Cerebellar nuclear complex (tissue), 1 donor: ENCODE measurements around the gene NFATC1.

Source experiments
- DNase-seq, 2 experiments: peaks; one replicate each; lab custom pipeline; 2025; lab: John Stamatoyannopoulos, UW

NFATC1 gene

DNA sequence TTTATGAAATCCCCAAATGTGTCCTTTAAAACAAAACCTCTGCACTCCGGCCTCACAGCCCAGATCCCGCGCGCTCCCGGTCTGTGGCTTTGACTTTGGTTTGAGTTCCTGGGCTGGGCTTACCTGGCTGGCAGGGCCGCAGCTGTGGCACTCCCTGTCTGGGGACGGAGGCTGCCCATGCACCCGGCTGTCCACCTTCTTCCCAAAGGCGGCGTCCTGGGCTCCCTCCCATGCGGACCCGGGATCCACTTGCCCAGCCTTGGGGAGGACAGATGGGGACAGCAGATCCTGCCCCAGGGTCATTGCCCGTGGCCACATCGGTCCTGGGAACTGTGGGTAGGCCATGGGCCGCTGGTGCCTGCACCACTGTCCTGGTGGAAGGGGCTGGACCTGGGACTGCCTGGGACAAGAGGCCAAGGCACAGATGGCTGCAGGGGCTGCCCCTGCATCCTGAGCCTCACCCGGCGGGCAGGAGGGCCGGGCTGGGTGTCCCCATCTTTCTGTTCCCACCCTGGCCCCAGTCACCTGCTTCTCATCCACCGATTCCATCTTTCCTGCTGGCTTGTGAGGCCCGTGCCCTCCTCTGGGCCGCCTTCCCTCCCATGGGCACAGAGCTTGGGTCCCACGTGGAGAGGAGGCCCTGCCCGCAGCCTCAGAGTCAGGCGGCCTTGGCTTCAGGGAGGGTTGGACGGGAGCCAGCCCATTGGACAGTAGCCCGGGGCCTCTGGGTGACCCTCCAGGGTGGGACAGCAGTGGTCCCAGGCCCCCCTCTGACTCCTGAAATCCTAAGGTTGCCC, 27.7 kb downstream of the NFATC1 start:
- no peak for DNase-seq

DNA sequence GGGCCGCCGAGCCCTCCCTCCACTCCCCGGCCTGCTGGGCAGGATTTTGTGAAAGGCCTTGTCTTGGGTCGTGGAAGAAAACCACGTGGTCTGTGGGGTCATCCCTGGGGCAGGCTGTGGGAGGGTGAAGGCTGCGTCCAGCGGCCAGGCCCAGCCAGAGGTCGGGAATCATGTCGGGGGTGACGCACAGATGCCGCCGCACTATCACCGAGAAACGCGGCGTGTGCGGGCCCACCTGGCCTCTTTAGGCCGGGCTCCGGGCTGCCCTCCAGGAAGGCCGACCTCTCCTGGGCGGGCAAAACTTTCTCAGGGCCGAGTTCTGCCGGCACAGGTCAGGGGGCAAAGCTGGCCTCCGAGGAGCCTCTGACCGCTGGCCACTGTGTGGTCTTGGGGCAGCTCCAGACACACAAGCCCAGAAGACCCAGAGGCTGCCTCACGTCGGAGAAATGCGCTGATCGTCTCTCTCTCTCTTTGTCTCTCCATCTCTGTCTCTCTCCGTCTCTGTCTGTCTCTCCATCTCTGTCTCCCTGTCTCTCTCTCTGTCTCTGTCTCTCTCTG, 28.4 kb downstream of the NFATC1 start:
- no peak for DNase-seq

DNA sequence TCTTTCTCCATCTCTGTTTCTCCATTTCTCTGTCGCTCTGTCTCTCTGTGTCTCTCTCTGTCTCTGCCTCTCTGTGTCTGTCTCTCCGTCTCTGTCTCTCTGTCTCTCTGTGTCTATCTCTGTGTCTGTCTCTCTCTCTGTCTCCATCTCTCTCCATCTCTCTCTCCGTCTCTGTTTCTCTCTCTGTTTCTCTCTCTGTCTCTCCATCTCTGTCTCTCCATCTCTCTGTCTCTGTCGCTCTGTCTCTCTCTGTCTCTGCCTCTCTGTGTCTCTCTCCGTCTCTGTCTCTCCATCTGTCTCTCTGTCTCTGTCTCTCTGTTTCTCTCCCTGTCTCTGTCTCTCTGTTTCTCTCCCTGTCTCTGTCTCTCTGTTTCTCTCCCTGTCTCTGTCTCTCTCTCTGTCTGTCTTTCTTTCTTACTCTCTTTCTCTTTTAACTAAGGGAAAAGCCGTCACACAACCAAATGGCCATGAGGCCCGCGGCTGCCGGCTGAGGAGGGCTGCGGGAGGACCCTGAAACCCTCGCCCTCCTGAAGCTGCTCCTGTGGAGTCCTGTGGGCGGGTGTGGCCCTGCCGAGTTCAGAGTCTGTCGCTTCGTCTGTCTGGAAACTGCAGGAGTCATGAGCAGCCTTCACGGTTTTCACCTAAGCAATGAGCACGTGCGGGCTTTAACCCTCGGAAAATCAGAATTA, 29.3 kb downstream of the NFATC1 start:
- DNase-seq, result no peak

DNA sequence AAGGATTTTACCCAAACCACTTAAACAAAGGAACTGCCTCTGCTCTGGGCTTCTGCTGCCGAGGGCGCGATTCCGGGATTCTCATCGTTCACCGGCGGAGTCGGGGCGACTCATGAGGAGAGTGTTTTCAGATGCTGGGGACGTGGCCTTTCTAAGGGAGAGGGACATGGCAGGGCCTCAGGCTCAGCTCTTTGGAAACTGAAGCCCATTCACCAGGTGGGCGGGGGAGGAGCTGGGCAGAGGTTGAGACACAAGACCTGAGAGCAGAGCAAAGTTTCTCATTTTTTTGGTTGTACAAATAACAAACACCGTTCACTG, 29.8 kb downstream of the NFATC1 start:
- DNase-seq, result no peak

DNA sequence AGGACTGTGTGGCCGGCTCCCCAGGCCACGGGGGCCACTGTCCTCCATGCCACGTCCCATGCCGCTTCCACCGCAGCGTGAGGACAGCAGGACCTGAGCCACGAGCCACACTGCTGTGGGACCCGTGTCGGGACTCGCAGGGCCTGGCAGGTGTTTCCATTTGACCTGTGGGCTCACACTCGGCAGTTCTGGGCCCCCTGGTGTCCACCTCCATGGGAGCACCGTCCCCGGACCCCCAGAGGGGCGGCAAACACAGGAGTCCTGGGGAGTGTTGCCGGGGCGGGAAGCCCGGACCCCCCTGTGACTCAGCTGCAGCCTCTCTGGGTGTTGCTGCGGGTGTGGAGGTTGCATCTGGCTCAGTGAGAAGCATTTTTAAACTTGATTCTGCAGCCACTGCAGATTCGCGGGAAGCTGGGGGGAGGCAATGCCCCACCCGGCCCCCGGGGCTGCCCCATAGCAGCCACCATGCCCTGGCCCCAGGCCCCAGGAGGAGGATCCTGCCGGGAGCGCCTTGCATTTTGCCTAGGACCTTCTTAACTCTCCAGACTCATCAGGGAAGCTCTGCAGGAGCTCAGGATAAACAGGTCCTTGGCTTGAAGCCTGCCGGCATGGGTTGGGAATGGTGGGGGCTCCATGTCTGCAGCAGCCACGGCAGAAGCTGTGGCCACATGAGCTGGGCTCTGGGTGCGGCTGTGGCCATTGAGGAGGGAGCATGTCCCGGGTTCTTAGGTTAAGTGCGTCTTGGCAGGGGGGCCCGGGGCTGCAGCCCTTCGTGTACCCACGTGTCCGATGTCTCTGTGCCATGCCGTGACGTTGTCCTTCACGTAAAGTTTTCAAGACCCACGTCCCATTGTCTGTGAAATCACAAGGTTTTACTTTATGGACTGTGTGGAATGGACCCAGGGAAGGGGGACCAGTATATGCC, 30.9 kb downstream of the NFATC1 start:
- no peak for DNase-seq

DNA sequence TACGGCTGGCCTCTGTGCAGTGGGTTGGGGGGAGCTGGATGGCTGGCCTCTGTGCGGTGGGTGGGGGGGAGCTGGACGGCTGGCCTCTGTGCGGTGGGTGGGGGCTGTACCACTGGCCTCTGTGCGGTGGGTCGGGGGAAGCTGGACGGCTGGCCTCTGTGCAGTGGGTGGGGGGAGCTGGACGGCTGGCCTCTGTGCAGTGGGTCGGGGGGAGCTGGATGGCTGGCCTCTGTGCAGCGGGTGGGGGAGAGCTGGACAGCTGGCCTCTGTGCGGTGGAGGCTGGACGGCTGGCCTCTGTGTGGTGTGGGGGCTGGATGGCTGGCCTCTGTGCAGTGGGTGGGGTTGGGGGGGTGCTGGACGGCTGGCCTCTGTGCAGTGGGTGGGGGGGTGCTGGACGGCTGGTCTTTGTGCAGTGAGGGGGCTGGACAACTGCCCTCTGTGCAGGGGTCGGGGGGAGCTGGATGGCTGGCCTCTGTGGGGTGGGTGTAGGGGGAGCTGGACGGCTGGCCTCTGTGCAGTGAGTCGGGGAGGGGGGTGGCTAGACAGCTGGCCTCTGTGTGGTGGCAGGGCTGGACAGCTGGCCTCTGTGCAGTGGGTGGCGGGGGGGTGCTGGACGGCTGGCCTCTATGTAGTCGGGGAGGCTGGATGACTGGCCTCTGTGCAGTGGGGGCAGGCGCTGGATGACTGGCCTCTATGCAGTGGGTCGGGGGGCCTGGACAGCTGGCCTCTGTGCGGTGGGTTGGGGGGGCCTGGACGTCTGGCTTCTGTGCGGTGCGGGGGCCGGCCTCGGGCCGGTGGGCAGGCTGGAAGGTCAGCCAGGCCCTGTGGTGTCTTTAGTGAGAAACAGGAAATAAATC, 31.9 kb downstream of the NFATC1 start:
- DNase-seq, result no peak

DNA sequence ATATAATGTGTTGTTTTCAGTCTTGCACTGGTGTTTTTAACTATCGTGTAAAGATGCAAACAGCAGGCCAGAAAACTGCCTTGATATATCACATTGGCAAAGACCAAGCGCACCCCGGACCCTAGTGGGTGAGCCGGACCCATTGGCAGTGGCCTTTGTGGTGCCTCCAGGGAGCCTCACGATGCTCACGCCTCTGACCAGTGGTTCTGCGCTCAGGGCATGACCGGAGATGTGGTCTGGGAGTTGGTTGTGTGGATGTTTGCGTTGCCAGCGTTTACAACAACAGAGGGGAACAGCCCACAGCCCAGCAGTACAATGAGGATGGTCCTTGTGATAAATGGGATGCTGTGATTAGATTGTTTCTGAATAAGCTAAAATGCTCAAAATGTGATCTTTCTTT, 32.6 kb downstream of the NFATC1 start:
- DNase-seq, result no peak

DNA sequence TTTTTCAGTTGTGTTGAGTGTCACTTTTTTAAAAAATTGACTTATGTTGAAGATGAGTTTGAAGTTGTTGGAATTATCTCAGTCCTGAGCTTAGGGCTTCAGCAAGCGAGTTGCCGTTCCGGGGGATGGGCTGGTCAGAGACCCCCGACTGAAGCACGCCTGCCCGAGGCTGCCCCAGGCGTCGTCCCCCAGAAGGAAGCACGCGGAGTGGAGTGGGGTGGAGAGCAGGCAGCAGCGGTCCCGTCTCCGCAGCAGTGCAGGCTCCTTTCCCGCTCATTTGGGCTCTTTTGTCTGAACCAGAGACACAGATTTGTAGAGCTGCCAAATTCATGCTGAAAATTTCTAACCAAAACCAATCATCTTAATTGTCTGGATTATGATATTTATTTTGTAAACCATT, 33.7 kb downstream of the NFATC1 start:
- no peak for DNase-seq

DNA sequence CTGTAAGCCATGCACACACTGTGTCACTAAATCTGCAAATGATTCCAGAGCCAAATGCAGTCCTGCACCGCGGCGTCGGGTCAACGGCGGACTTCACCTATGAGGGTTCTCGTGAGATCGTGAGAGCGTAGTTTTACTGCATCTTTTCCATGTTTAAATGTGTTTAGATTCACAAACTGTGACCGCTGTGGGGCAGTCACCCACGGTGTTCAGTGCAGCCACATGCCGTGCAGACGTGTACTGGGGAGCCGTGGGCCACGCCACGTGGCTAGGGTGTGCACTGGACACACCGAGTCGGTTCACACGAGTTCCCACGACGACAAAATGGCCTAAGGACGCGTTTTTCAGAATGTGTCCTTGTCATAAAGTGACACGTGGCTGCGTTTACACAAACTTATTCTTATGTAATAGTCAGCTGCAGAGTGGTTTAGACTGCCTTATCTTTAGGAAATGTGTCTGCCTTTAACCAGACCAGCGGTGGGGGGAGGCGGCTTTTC, 34.1 kb downstream of the NFATC1 start:
- DNase-seq, result no peak

DNA sequence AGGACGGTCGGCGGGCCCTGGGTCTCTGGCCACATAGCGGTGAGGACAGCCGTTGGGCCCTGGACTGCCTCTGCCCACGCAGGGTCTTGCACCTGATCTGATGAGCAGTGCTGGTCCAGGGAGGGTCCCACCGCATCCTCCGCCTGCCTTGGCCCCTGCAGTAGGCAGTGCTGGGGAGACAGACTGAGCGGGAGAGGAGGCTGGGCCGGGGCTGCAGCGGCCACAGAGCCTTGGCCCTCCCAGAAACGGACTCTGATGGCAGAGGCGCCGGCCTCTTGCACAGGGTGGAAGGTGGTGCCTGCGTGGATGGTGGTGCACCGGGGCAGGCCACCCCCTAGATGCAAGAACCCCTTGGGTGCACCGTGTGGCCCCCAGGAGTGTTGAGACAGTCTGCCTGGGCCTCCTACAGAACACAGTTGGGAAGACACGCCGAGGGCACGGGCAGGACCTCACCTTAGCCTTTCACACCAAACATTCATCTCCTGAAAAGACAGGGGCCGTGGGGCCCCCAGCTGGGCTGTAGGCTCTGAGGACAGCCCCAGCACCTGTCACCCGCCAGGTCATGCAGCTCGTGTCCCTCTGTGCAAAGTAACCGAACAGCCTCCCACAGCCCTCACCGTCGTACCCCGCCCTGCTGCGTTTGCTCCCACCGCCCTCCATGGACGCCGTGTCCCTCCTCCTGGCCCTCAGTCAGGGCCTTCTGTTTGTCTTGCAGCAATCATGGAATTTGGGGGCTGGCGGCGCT, 36.8 kb downstream of the NFATC1 start:
- no peak for DNase-seq

DNA sequence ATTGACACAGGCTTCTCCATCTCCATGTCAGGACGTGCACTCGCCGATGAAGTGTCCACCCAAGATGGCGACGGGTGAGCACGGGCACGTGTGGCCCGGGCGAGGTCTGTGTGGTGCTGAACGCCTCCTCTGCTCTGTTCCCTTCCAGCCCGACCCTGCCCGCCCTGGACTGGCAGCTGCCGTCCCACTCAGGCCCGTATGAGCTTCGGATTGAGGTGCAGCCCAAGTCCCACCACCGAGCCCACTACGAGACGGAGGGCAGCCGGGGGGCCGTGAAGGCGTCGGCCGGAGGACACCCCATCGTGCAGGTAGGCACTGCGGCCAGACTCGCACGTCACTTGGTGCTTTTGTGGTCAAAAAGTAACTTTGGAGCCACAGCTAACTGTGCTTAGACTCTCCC, 37.7 kb downstream of the NFATC1 start:
- DNase-seq, result no peak

DNA sequence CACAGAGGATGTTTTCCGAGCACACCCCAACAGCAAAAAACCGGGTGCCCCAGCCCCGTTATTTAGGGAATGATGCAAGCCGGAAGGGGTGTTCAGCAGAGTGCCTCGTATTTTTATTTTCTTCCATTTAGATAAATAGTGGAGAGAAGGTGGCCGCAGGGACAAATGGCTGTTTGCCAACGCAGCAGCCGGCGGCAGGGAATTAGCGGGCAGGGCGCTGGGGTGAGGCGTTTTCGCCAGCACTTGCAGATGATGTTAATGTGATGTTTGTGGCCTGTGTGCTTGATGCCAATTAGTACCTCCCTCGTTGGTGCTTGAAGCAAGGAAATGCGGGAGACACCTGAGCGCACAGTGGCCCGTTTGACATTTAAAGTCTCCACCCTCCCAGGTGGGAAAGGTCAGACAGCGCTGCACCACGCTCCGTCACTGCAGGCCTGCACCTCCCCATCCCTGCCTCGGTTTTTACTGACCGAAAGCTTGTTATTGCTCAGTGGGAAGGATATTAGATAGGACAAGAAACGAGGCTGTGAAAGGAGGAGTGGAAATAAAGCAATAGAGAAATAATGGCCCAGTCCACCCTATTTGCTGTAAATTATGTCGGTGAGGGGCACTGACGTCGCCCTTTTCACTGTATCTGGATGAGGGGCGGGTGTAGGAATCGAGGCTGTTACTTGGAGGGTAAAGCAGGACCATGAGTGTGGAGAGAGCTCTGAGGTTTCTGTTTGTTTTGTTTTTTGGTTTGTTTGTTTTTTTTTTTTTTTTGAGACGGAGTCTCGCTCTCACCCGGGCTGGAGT, 39.1 kb downstream of the NFATC1 start:
- DNase-seq, result no peak

DNA sequence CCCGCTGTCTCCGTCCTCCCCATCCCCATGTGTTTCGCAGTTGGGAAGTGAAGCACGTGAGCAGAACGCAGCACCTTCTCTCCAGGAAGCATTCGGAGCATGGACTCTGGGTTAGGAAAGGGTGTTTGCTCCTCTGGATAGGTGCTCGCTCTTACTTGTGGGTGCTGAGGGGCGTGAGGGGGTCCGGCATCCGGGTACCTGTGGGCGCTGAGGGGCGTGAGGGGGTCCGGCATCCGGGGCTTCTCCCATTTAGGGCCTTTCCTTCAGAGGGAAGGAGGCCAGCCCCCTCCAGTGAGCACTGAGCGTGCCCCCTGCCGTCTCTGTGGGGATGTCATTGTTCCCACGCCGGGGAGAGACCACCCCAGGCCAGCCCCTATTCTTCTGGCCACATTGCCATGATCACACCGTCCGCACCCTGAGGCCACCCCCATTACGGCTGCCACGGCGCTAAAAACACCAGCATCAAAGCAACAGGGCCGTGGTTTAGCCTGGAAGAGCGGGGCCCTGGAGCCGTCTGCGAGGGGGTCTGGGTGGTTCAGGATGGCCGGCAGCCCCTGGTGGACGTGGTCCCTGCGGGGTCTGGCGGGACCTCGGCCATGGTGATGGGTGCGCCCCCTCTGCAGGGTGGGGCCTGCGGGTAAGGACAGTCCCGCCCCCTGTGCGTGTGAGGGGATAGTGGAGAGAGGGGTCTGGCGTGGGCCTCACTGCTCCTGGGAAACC, 41.0 kb downstream of the NFATC1 start:
- no peak for DNase-seq

DNA sequence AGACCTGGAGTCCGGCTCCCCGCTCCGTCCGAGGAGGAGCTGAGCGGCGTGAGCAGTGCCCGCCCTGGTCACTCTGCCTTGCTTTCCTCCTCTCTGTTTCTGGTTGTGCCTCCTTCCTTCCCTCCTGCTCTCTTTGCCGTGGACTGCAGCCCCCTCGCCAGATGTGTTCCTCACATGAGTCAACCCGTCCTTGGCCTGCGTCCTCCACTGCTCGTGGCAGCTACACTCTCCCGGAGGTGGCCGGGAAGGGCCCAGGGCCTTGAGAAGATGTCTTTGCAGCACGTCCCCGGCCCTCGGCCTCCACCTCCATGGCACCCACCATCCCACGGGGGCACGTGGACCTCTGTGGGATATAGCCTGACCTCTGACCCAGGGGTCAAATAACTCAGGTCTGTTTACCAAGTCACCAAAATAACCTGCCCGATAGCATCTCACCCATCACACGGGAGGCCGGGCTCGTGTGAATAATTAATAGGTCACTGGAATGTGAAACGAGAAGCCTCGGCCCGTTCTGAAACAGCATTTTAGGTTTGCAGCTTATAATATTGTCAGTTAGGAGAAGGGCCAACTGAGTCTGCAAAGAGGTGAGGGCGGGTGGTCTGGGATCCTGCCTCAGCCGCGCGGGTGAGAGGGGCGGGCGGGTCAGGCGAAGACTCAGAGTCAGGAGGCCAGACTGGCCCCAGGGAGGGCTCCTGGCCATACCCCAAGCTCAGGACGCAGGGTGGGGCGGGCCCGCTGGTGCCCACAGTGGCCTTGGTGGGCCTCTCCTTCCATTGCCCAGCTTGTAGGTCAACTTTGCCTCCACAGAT, 42.6 kb downstream of the NFATC1 start:
- no peak for DNase-seq

DNA sequence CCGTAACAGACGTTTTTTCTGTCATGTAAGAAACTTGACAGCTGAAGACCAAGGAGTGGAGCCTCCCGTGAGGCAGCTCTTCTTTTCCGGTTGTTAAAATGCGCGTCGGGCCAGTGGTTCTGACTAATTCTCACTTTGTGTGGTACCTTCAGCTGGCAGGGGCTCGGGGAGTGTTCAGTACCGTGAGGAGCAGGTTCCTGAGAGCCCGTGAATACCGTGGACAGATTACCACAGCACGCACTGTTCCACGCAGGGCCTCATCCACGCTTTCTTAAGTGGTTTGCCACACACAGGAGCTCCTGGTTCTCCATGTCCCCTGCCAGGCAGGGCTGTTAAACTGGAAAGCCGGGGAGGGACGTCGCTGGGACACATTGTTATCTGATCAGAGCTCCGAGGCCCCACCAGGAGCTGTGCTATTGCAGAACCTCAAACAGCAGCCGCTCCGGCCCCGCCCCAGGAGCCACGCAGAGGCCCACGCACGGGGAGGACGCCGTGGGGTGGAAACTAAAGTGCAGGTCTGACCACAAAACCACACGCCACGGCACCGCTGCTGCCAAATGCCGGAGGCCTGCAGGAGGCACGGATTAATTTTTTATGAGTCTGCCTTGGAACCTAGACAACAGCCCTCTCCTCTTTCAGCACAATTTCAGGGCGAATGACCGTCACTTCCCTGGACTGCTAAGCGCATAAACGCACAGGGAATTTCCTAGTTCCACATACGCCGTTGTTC, 43.3 kb downstream of the NFATC1 start:
- no peak for DNase-seq

DNA sequence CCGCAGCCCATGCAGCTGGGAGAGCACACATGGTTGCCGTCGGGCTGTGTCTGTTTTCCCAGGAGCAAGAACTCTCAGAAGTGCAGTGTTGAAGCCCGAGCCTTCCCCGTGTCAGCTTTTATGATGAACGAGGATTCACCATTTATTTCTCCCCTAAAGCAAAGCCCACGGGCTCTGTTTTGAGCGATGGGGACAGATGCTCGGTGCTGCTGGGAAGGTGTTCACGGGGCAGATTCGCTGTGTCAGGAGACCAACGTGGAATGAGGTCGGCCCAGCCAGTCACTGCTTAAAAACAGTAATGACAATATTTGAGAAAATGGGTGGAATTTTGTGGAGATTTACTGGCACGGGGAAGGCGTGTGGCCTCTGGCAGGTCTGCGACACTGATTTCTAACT, 43.9 kb downstream of the NFATC1 start:
- DNase-seq, result no peak

DNA sequence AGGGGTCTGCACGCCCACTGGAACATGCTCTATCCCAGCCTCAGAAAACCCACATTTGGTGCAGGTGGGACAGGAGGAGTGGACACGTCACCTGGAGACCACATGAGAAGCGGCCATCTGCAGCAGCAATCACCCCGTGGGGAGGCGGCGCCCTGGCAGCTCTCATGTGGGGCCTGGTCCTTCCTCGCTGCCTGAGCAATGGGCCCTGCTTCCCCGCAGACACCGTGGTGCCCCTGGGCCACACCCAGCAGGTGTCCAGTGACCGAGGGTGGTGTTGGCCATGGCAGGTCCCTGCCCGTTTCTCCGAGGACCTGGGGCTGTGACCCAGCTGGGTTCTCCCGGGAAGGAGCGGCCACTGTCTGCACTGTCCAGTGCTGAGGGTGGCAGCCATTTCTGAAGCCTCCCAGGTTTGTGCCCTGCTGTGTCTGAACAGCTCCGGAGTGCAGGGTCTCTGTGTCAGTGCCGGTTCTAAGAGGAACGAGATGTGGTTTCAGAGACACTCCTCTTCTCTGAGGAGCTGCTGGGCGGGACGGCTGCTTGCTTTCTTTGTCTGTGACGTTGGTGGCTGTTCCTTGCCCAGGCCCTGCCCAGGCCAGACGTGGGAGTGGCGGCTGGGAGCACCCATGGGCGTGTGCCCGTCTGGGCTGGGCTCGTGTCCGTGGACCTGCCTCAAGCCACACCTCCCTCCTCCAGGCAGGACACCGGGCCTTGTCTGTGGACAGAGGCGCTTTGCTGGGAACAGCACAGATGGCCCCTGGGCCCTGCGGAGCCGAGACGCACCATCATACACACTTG, 44.8 kb downstream of the NFATC1 start:
- DNase-seq, result no peak
